Astrocyte (in vitro differentiated cells and primary cell): Measurements from ENCODE around the gene DUSP15.

ENCODE experiments used
- CTCF ChIP-seq: IDR thresholded peaks from 2 replicates; pipeline ENCODE4 v1.5.1; 2011; ENCODE audit warnings: low read depth, mild to moderate bottlenecking, inconsistent platforms, low read length, moderate library complexity; ENCODE audit not compliant: insufficient read depth
- EZH2 ChIP-seq: IDR thresholded peaks from 2 replicates; pipeline ENCODE4 v1.6.1; 2012; ENCODE audit warnings: mild to moderate bottlenecking, low read length, inconsistent platforms; ENCODE audit not compliant: insufficient read depth

GRCh38 chr20:31839782-31840487 is 30.4 kb downstream of the DUSP15 start:
- TF ChIP-seq CTCF (no peak), EZH2 (no peak)
